IPS-20b (cell line): ENCODE data around the gene ARID3B.
"Not testable (repeated sequence)": the region's sequence is repeated elsewhere in the genome, so short reads cannot be mapped to it uniquely, and the experiment has no call there.

ENCODE experiments used
- H3K27ac ChIP-seq: one replicate; pipeline ENCODE4 v1.5.1; 2013; ENCODE audit warnings: low read length
- H3K27me3 ChIP-seq: 2 replicates; pipeline ENCODE4 v1.6.1; 2013; ENCODE audit warnings: mild to moderate bottlenecking, low read length, inconsistent platforms; ENCODE audit not compliant: insufficient read depth
- H3K36me3 ChIP-seq: 2 replicates; pipeline ENCODE4 v1.6.1; 2013; ENCODE audit warnings: low read depth, mild to moderate bottlenecking, inconsistent platforms, low read length, moderate library complexity; ENCODE audit not compliant: insufficient read depth
- H3K4me1 ChIP-seq: 2 replicates; pipeline ENCODE4 v1.6.1; 2013; ENCODE audit warnings: mild to moderate bottlenecking, control low read depth, inconsistent platforms, low read length, moderate library complexity; ENCODE audit not compliant: insufficient read depth
- H3K4me3 ChIP-seq: 2 replicates; pipeline ENCODE4 v1.5.1; 2013; ENCODE audit warnings: mild to moderate bottlenecking, low read length, inconsistent platforms
- H3K9ac ChIP-seq: 2 replicates; pipeline ENCODE4 v1.6.1; 2013; ENCODE audit warnings: low read depth, mild to moderate bottlenecking, inconsistent platforms, low read length, moderate library complexity
- H3K9me3 ChIP-seq: 2 replicates; pipeline ENCODE4 v1.6.1; 2013; ENCODE audit warnings: mild to moderate bottlenecking, low read depth, low read length, inconsistent platforms; ENCODE audit not compliant: insufficient read depth

Gene ARID3B

DNA sequence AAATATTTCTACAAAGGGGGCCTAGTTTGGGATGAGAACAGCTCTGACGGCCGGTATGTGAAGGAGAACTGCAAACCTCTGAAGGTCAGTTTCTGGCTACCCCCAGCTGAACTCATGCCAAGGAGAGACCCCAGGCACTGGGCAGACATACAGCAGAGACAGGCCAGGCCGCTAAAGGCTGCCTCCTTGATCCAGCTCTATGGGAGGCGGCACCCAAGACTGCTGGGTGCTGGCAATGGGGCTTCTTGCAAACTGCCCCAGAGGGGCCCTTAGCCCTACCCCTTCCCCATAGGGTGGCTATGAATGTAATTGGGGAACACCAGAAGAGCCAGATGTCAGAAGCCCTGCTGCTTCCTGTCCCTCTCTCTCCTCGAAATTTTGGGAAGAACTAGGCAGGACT, 87.9 kb downstream of the ARID3B start:
- Histone ChIP-seq H3K27ac (no peak overlapping the region), H3K9me3 (no peaks in the 10 kb centered on the region), H3K4me1 (no peaks in the 10 kb centered on the region), H3K27me3 (no peaks in the 10 kb centered on the region), H3K36me3 (peaks cover 93% of the 10 kb centered on the region), H3K4me3 (no peak overlapping the region), H3K9ac (no peak overlapping the region)

DNA sequence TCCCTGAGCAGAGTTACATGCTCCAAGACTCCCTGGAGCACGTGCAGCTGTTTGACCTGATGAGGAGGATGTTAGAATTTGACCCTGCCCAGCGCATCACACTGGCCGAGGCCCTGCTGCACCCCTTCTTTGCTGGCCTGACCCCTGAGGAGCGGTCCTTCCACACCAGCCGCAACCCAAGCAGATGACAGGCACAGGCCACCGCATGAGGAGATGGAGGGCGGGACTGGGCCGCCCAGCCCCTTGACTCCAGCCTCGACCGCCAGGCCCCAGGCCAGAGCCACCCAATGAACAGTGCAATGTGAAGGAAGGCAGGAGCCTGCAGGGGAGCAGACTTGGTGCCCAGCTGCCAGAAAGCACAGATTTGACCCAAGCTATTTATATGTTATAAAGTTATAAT, 88.7 kb downstream of the ARID3B start:
- H3K9ac ChIP-seq, H3K4me3 ChIP-seq, H3K4me1 ChIP-seq, H3K27ac ChIP-seq, H3K27me3 ChIP-seq, H3K9me3 ChIP-seq: not testable (repeated sequence)
- peaks cover 93% of the 10 kb centered on the region for H3K36me3 ChIP-seq

DNA sequence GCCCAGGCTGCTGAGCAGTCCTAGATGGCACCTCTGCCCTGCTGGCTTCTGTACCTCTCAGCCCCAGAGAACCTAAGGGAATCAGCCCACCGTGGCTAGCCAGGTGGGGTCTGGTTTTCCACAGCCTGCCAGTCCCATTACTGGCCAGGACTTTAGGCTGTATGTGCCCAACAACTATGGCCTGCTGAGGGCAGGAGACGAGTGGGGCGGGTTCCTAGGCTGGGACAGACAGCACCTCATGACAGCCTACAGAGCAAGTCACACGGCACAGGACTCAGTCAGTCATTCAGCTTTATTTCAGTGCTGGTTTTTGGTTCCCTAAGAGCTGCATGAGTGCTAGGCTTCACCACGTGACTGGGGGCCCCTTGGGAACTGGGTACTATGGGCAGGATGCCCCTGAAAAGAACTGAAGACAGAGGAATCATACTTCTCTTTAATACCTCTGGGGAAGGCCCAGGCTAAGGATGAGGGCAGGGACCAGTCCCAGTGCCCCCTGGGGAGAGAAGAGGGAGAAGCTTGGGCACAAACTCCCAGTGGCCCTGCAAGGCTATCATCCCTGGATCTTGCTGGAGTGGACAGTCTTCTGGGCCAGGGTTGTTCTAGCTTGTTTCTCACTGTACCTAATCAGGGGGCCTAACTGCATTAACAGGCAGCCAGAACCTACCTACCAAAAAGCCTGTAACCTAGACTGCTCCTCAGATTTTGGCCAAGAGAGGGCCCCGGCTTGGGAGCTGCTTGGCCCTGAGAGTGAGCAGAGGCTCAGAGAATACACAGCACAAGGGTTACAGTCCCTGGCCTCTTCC, 89.5 kb downstream of the ARID3B start:
- H3K4me3 ChIP-seq: no peak overlapping the region
- no peak overlapping the region for H3K9ac ChIP-seq
- no peaks in the 10 kb centered on the region for H3K27me3 ChIP-seq
- H3K4me1 ChIP-seq: no peaks in the 10 kb centered on the region
- H3K9me3 ChIP-seq: no peaks in the 10 kb centered on the region
- H3K36me3 ChIP-seq: peaks cover 92% of the 10 kb centered on the region
- H3K27ac ChIP-seq: no peak overlapping the region

DNA sequence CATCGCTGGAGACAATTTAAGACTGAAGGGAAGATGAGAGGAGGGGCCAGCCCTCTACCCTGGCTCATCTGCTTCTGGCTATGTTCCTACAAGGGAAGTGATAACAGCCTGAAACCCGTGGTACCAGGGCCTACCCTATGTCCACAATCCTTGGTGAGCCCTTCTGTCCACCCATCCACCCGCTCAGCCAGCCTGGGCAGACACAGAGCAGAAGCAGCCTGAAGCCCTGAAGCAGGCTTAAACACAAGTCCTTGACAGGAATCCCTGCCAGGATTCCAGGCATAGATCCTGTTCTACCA, 90.0 kb downstream of the ARID3B start:
- Histone ChIP-seq H3K4me1 (no peaks in the 10 kb centered on the region), H3K36me3 (peaks cover 92% of the 10 kb centered on the region), H3K27ac (no peak overlapping the region), H3K4me3 (no peak overlapping the region), H3K9me3 (no peaks in the 10 kb centered on the region), H3K27me3 (no peaks in the 10 kb centered on the region), H3K9ac (no peak overlapping the region; the same call in 1 of the 2 replicates)

DNA sequence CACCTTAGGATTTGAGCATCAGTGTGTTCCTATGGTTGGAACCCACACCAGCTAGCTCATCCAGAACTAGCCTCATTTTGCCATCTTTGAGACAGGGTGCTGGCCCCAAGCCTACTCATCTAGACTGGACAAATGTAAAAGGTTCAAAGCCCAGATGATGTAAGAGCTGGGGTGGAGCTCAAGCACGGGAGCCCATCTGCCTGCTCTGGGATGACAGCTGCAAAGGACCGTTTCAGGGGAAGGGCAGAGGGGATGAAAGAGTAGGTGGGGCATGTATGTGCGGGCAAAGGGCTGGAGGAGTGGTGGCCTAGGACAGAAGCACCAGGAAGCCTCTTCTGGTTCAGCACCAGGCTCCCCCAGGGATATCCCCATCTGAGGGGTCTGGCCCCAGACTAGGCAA, 90.4 kb downstream of the ARID3B start:
- Histone ChIP-seq H3K9me3 (no peaks in the 10 kb centered on the region), H3K4me1 (no peaks in the 10 kb centered on the region), H3K4me3 (no peak overlapping the region), H3K36me3 (peaks cover 92% of the 10 kb centered on the region), H3K27ac (no peak overlapping the region), H3K9ac (no peak overlapping the region; the same call in 1 of the 2 replicates), H3K27me3 (no peaks in the 10 kb centered on the region)

DNA sequence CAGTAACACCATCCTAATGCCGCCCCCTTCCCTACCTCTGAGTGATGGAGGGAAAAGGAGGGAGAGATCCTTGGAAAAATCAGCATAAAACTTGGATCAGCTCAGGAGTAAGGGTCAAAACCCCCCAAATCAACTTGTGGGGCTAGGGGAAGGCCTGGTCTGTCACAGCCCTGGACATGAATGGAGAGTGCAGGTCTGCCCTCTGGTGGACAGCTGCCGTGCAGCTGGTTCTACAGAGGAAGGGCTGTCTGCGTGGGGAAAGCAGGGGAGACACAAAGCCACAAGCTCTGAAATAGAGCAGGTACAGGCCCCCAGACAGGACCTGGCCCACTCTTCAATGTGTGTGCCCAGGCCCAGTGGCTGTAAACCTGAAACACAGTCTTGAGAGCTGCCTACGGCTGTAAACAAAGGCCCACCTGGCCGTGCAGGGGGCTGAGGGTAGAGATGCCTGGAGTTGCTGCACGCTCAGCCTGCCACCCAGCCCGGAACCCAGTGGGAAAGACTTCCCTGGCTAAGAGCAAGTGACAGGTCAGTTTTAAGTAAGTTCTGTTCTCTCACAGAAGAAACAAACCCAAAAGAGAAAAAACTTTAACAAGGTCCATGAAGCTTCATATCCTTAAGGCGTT, 91.0 kb downstream of the ARID3B start:
- Histone ChIP-seq H3K4me3 (no peak overlapping the region), H3K27me3 (no peaks in the 10 kb centered on the region), H3K9ac (no peak overlapping the region), H3K4me1 (no peaks in the 10 kb centered on the region), H3K27ac (no peak overlapping the region), H3K36me3 (peaks cover 92% of the 10 kb centered on the region), H3K9me3 (no peaks in the 10 kb centered on the region)

DNA sequence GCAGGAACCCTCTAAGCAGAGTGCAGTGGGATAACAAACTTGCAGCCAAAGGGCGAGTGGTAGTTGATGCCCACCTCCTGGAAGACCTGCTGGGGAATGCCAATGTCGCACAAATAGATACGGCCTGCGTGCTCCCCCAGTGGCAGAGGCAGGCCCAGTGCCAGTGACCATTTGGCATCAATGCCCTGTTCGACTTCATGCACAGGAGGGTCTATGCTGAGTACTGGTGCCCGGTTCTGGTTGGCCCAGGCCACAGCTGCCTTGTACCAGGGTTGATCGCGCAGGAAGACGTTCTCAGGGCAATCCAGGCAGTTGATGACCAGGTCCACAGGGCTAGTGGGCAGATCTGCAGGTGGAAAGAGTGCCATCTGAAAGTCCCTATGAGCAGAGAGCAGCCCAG, 91.6 kb downstream of the ARID3B start:
- H3K27ac ChIP-seq: no peak overlapping the region
- no peaks in the 10 kb centered on the region for H3K9me3 ChIP-seq
- H3K4me1 ChIP-seq: no peaks in the 10 kb centered on the region
- H3K36me3 ChIP-seq: peaks cover 92% of the 10 kb centered on the region
- no peaks in the 10 kb centered on the region for H3K27me3 ChIP-seq
- H3K9ac ChIP-seq: no peak overlapping the region
- H3K4me3 ChIP-seq: no peak overlapping the region

DNA sequence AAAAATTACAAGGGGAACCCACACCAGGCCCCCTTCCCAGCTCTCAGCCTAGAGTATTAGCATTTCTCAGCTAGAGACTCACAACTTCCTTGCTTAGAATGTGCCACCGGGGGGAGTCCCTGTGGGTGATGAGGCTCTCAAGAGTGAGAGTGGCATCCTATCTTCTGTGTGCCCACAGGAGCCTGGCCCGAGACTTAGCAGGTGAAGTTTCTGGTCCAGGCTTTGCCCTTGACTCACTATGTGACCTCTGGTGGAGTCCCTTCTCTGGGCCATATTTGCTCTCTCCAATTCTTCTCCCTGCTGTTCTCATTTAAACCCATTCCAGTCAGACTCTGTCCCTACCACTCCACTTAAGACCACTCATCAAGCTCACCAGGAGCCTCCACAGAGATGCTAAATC, 92.8 kb downstream of the ARID3B start:
- H3K36me3 ChIP-seq: peaks cover 82% of the 10 kb centered on the region

DNA sequence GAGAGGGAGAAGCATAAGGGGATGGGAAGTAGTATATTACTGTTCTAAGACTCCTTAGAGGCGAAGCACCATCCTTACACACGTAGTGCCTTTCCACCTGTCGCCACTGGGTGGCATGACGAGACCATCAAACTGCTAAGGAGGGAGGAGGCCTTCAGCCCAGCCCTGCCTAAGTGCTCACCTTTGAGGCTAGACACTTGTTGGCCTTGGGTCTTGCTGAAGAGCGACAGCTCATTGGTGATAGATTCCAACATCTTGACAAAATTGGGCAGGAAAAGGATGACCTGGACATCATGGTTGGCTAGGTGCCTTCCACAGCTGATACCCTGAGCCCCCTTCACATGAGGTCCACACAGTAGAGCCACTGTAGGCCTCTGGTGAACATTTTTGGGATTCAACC, 94.2 kb downstream of the ARID3B start:
- Histone ChIP-seq H3K27me3 (no peaks in the 10 kb centered on the region), H3K36me3 (peaks cover 83% of the 10 kb centered on the region), H3K4me1 (no peaks in the 10 kb centered on the region), H3K9ac (no peak overlapping the region), H3K9me3 (no peaks in the 10 kb centered on the region), H3K27ac (no peak overlapping the region), H3K4me3 (no peak overlapping the region)

More for the DNA sequence above, 92.8 kb downstream of the ARID3B start:
- no peak overlapping the region for H3K9ac ChIP-seq
- H3K27me3 ChIP-seq: no peaks in the 10 kb centered on the region
- H3K4me3 ChIP-seq: no peak overlapping the region
- no peak overlapping the region for H3K27ac ChIP-seq
- no peaks in the 10 kb centered on the region for H3K4me1 ChIP-seq
- no peaks in the 10 kb centered on the region for H3K9me3 ChIP-seq

DNA sequence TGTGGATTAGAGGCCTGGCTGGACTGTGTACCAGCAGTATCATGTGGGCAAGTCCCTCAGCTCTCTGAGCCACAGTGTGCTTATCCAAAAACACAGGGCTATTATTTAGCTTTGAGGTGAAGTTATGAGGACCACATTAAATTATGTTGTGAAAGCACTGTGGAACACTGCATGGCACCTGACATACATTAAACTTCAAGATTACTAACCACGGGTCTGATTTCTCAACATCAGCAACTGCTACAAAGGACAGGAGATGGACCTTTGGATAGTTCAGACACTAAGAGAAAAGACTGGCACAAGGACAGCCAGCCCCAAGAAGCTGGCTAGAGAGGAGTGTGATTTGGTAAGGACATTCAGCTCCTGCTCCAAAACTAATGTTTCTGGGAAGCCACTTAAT, 96.0 kb downstream of the ARID3B start:
- no peaks in the 10 kb centered on the region for H3K4me1 ChIP-seq
- no peak overlapping the region for H3K27ac ChIP-seq
- H3K9me3 ChIP-seq: no peaks in the 10 kb centered on the region
- no peak overlapping the region for H3K9ac ChIP-seq
- peaks cover 71% of the 10 kb centered on the region for H3K36me3 ChIP-seq
- H3K27me3 ChIP-seq: no peaks in the 10 kb centered on the region
- no peak overlapping the region for H3K4me3 ChIP-seq

DNA sequence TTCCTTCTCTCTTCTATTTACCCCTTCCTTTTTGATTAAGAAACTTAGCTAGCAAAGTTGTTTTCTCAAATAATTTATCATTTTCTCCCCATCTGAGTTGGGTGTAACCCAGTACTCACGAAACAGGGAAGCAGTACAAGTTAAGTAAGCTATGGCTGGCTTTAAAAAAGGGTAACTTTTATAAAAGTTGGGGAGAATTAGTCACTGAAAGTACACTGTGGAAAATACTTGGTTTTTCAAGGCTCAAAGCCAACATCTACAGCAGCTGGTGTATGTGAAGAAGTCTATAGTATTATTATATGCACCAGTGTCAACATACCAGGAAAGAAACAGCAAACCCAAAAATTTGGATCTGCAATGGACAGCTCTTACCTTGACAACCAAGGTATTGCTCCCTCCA, 100.1 kb downstream of the ARID3B start:
- H3K36me3 ChIP-seq: peaks cover 38% of the 10 kb centered on the region
- H3K27me3 ChIP-seq: no peaks in the 10 kb centered on the region
- no peak overlapping the region for H3K27ac ChIP-seq
- H3K4me3 ChIP-seq: no peak overlapping the region
- H3K9me3 ChIP-seq: no peaks in the 10 kb centered on the region
- peaks cover 15% of the 10 kb centered on the region for H3K4me1 ChIP-seq
- no peak overlapping the region for H3K9ac ChIP-seq

DNA sequence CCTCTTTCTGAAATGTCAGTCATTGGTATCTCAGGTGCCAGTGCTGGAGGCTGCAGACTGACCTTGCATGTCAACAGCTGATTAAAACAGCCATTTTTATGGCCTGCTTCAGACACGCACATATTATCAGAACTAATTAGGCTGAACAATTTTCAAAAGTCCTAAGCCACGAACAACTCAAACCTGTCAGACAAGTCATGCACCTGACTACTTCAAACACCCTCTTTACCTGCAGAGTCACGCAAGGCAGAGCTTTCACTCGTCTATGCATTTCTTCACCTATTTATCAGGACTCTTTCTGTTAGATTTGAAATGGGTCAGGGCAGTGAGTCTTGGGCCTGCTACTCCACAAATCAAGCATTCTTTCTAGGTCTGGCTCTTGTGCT, 101.3 kb downstream of the ARID3B start:
- no peaks in the 10 kb centered on the region for H3K27me3 ChIP-seq
- no peak overlapping the region for H3K27ac ChIP-seq
- peak overlapping the region; percentile 6; the same call in 1 of the 2 replicates for H3K4me3 ChIP-seq
- H3K9ac ChIP-seq: peak overlapping the region; percentile 50
- H3K4me1 ChIP-seq: peaks cover 15% of the 10 kb centered on the region
- H3K9me3 ChIP-seq: no peaks in the 10 kb centered on the region
- peaks cover 26% of the 10 kb centered on the region for H3K36me3 ChIP-seq
